ENCODE data around the gene CD63. TPM values are rescaled to one million over a fixed set of nuclear protein-coding genes. Genes with fewer than 3 reads are reported as not detected.

CD63 gene
- total RNA-seq, 3 donors from 2014 or later = 540 to 910 (median 777) TPM

DNA sequence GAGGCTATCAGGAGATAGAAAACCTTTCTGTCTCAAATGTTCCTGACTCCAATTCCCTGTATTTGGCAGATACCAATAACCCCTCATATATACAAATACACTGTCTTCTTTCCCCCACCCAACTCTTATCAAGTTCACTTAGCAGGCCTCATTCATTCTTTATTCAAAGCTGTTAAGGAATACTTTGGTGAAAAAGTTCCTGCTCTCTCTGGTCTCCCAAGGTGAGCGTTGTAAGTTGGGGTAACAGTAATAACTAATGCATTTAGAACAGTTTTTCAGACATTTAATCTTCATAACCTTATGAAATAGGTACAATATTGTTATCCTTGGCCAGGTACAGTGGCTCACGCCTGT lies 10.2 kb upstream of the CD63 start:
- no peak overlapping the region for H3K27ac ChIP-seq
- TF ChIP-seq, protein P1, sequence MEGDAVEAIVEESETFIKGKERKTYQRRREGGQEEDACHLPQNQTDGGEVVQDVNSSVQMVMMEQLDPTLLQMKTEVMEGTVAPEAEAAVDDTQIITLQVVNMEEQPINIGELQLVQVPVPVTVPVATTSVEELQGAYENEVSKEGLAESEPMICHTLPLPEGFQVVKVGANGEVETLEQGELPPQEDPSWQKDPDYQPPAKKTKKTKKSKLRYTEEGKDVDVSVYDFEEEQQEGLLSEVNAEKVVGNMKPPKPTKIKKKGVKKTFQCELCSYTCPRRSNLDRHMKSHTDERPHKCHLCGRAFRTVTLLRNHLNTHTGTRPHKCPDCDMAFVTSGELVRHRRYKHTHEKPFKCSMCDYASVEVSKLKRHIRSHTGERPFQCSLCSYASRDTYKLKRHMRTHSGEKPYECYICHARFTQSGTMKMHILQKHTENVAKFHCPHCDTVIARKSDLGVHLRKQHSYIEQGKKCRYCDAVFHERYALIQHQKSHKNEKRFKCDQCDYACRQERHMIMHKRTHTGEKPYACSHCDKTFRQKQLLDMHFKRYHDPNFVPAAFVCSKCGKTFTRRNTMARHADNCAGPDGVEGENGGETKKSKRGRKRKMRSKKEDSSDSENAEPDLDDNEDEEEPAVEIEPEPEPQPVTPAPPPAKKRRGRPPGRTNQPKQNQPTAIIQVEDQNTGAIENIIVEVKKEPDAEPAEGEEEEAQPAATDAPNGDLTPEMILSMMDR (IDR thresholded peaks at IDR 0.05) = peak in 1 of 3 donors; percentile 5
- TF ChIP-seq POLR2AphosphoS5 (IDR thresholded peaks at IDR 0.05) = no peak
- no peaks in the 10 kb centered on the region for H3K9me3 ChIP-seq
- no peaks in the 10 kb centered on the region for H3K27me3 ChIP-seq
- intact Hi-C loops (cut with DNase I; ENCODE audit: low total_unique reads) = no loop called here
- no peaks in the 10 kb centered on the region for H3K36me3 ChIP-seq
- DNase-seq (ENCODE audit: low spot score in 2 of 2) = no peak
- H3K4me3 ChIP-seq = peak overlapping the region; percentile 51 to 64 (median 58)
- H3K4me1 ChIP-seq = peaks cover under 1 to 3% of the 10 kb centered on the region in 2 donors

DNA sequence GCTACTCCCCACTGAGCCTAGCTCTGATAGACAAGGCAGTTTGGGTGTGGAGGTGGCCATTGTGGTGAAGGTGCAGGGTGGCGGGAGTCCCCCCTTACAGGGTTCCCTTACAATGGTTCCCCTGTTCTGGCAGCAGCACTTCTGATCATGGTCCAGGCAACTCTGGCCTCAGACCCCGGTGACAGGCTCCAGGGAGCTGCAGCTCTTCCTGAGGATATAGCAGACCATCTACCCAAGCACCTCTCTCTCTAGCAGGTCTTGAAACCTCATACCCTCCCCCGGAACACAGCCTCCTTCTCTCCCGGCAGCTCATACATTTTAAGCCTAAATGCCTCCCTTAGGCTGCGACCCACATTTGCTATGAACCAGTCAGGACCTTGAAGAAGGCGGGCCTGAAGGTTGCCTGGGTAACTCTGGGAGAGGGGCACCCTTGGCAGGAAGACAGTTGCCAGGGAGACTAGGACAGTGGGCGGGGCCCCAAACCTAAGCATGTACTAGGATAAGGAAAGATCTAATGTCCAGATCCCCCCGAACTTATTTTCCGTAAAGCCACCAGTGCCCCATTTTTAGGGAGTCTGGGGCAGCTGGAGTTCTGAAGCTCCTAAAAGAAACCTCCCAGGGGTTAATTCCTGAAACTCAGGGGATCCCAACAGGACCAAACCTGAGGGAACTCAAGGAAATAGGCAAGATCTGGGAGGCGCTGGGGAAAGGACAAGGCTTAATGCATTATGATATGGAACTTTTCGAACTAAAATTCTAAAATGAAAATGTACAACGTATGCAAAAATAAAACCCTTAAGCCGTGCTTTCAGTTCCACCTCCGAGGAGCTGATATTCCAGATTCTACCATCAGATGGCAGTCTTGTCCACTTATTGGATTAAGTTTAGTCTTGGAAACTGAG lies 9.6 kb upstream of the CD63 start:
- H3K27ac ChIP-seq = peak overlapping the region; percentile 71 to 79
- intact Hi-C loops (cut with DNase I; ENCODE audit: low total_unique reads) = no loop called here
- TF ChIP-seq POLR2AphosphoS5 (IDR thresholded peaks at IDR 0.05) = peak in 1 of 3 donors; percentile 45
- no peak for TF ChIP-seq POLR2A (IDR thresholded peaks at IDR 0.05)
- TF ChIP-seq, protein P1 (IDR thresholded peaks at IDR 0.05) = peak; percentile 80 to 92 (median 92)
- H3K9me3 ChIP-seq = no peaks in the 10 kb centered on the region
- peaks cover 0 to 3% of the 10 kb centered on the region in 2 donors for H3K4me1 ChIP-seq
- no peaks in the 10 kb centered on the region for H3K27me3 ChIP-seq
- DNase-seq (ENCODE audit: low spot score in 2 of 2) = peak; percentile 60 to 68
- H3K4me3 ChIP-seq = peak overlapping the region; percentile 51 to 64 (median 58)
- no peaks in the 10 kb centered on the region for H3K36me3 ChIP-seq

DNA sequence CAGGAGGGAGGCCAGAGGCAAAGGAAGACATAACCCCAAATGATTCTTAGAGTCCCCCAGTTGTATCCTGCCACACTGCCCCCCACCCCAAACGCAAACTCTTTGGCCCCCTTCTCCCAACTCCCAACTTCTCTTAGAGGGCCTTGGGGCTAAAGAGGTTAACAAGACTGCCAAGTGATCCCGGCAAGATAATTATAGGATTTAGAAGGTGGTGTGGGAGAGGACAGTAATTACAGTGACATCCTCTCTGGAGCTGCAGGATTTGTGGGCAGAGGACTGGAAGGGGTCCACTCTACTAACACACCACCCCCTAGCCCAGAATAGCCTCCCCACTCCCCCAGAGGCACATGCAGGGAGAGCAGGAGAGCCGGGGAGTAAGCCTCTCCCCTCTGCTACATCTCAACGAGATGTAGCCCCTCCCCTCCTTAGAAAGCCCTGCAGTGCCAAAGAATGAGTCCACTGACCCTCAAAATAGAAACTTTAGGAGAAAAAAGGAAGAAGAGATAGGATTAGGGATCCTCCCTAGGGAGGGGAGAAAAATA lies 8.8 kb upstream of the CD63 start:
- peak overlapping the region; percentile 51 to 64 (median 58) for H3K4me3 ChIP-seq
- no peak for TF ChIP-seq POLR2AphosphoS5 (IDR thresholded peaks at IDR 0.05)
- TF ChIP-seq, protein P1 (IDR thresholded peaks at IDR 0.05) = no peak
- TF ChIP-seq POLR2A (IDR thresholded peaks at IDR 0.05) = no peak
- H3K4me1 ChIP-seq = peaks cover 0 to 2% of the 10 kb centered on the region in 2 donors
- no peaks in the 10 kb centered on the region for H3K9me3 ChIP-seq
- intact Hi-C loops (cut with DNase I; ENCODE audit: low total_unique reads) = no loop called here
- DNase-seq (ENCODE audit: low spot score in 2 of 2) = no peak
- no peaks in the 10 kb centered on the region for H3K27me3 ChIP-seq
- no peaks in the 10 kb centered on the region for H3K36me3 ChIP-seq
- peak overlapping the region; percentile 71 to 79 for H3K27ac ChIP-seq

DNA sequence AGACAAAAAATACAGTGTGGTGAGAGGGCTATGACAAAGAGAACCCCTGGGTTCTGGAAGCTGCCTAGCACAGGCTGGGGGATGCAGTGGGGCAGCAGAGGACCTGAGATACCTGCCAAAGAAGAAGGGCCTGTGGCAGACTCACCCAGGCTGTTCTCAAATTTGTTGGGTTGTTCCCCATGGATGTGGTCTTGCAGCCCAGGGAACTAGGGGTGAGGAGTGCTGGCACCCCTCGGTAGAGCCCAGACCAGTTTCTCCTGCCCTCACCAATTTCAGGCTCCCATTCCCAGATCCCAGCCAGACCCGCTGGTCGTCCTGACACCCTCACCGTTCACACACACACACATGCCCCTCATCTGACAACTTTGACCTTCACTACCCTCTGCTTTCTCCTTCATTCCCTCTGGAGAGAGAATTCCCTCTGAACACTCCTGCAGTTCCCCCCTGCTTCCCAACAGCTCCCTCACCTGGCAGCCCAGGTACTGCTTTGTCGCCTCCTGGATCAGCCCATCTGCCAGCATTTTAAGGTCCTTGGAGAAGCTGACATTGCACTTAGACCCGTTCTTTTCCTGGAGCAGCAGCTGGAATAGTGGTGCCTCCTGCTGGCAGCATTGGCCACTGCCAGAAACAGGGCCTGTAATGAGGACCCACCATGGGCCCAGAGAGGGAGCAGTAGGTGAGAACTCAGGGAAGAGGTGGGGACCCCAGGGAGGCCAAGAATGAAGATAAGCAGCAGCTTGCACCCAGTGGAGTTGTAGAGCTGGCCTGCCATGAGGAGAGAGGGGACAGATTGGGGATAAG lies 8.2 kb upstream of the CD63 start:
- DNase-seq (ENCODE audit: low spot score in 2 of 2) = peak in 1 of 2 donors; percentile 62
- no peaks in the 10 kb centered on the region for H3K9me3 ChIP-seq
- H3K4me1 ChIP-seq = no peaks in the 10 kb centered on the region
- TF ChIP-seq, protein P1 (IDR thresholded peaks at IDR 0.05) = peak; percentile 35 to 74 (median 67)
- no peak for TF ChIP-seq POLR2A (IDR thresholded peaks at IDR 0.05)
- no peak overlapping the region for H3K4me3 ChIP-seq
- peak overlapping the region; percentile 71 to 79 for H3K27ac ChIP-seq
- H3K27me3 ChIP-seq = no peaks in the 10 kb centered on the region
- intact Hi-C loops (cut with DNase I; ENCODE audit: low total_unique reads) = no loop called here
- no peaks in the 10 kb centered on the region for H3K36me3 ChIP-seq

Measured in breast epithelium (tissue), 4 donors.